GM12878 (cell line): Measurements from ENCODE around the gene CPA4. TPM values are rescaled to one million over a fixed set of nuclear protein-coding genes. Genes with fewer than 3 reads are reported as not detected.

Source experiments
- ATAC-seq: fragments of 200-7000 bp; cut with Tn5 transposase; 3 replicates; pipeline ENCODE4 v1.9.1; 2020; ENCODE audit warnings: mild to moderate bottlenecking, moderate library complexity
- BruUV-seq: library from RNA; stranded (reverse); fragments of 400-500 nt; replicated peaks from 2 replicates; lab custom pipeline; 2021; lab: Mats Ljungman, UMichigan
- CTCF ChIA-PET: fragments of 300-600 bp; sonication (Branson Sonifier 250); formaldehyde crosslinking; extraction: SDS; loops from one replicate; lab custom pipeline; 2021; ENCODE audit warnings: inconsistent platforms; lab: Yijun Ruan, JAX
- POLR2A ChIA-PET: fragments of 350-600 bp; formaldehyde crosslinking; extraction: SDS; loops from one replicate; lab custom pipeline; 2021; ENCODE audit warnings: inconsistent platforms; lab: Charles Lee
- RAD21 ChIA-PET: fragments of 300-600 bp; sonication (Branson Sonifier 250); formaldehyde crosslinking; loops from one replicate; lab custom pipeline; 2023; ENCODE audit warnings: antibody characterized with exemption; ENCODE audit not compliant: unreplicated experiment; lab: Charles Lee
- SMC1A ChIA-PET: fragments of 300-600 bp; sonication (Branson Sonifier 250); formaldehyde crosslinking; loops from one replicate; lab custom pipeline; 2023; ENCODE audit not compliant: unreplicated experiment, uncharacterized antibody; lab: Charles Lee
- DNase-seq: peaks from one replicate; pipeline ENCODE4 v3.0.0-alpha.2; 2011; ENCODE audit warnings: low read depth, low spot score
- FAIRE-seq: peaks from 3 replicates; lab custom pipeline; 2011; peaks lifted over from hg19 to GRCh38; lab: Jason Lieb, UNC
- H2AFZ ChIP-seq: 2 replicates; pipeline ENCODE4 v1.6.0; 2011; ENCODE audit warnings: low read depth, low read length, control low read depth; ENCODE audit not compliant: control insufficient read depth
- H3K27ac ChIP-seq: 2 replicates; pipeline ENCODE4 v1.5.1; 2011; ENCODE audit warnings: control low read depth; ENCODE audit not compliant: control insufficient read depth, insufficient read depth
- H3K27me3 ChIP-seq, 2 experiments: replicated peaks in 1 of 2; 2 replicates each; pipeline versions ENCODE4 v1.6.0 to v1.6.1; 2011; ENCODE audit warnings: low read length in 1 of 2; ENCODE audit not compliant: control insufficient read depth in 2 of 2, insufficient read depth in 2 of 2
- H3K36me3 ChIP-seq, 2 experiments: 2 replicates each; pipeline ENCODE4 v1.5.1; 2011; ENCODE audit warnings: low read length in 1 of 2; ENCODE audit not compliant: control insufficient read depth in 2 of 2, insufficient read depth in 2 of 2
- H3K4me1 ChIP-seq: 2 replicates; pipeline ENCODE4 v1.6.1; 2011; ENCODE audit warnings: mild to moderate bottlenecking, low read length, moderate library complexity, mixed read lengths; ENCODE audit not compliant: control insufficient read depth, insufficient read depth
- H3K4me2 ChIP-seq: 2 replicates; pipeline ENCODE4 v1.6.0; 2011; ENCODE audit warnings: control low read depth; ENCODE audit not compliant: control insufficient read depth, insufficient read depth
- H3K4me3 ChIP-seq: fragments of 200-600 bp; sonication (generic); 2 replicates; pipeline ENCODE4 v1.5.1; 2016
- H3K79me2 ChIP-seq: 2 replicates; pipeline ENCODE4 v1.6.0; 2011; ENCODE audit warnings: low read length; ENCODE audit not compliant: control insufficient read depth, insufficient read depth
- H3K9ac ChIP-seq: 2 replicates; pipeline ENCODE4 v1.8.0; 2011; ENCODE audit warnings: low read length, control low read depth, mixed read lengths; ENCODE audit not compliant: control insufficient read depth, insufficient read depth
- H3K9me3 ChIP-seq: replicated peaks from 3 replicates; pipeline ENCODE4 v1.5.1; 2011; ENCODE audit warnings: mild to moderate bottlenecking, low read length; ENCODE audit not compliant: control insufficient read depth, insufficient read depth
- H4K20me1 ChIP-seq: 2 replicates; pipeline ENCODE4 v1.6.0; 2011; ENCODE audit not compliant: control insufficient read depth, insufficient read depth
- BHLHE40 ChIP-seq, 2 experiments: fragments of 450-650 bp in 1 of 2; IDR thresholded peaks; 2 replicates each; pipeline ENCODE4 v1.6.1; 2011 to 2017; ENCODE audit warnings: low read depth in 2 of 2, borderline replicate concordance in 1 of 2, improper control_type of control experiment in 1 of 2, low read length in 1 of 2, mild to moderate bottlenecking in 1 of 2
- FOXK2 ChIP-seq: fragments of 450-650 bp; IDR thresholded peaks from 2 replicates; pipeline ENCODE4 v1.6.1; 2017; ENCODE audit warnings: mild to moderate bottlenecking, moderate library complexity
- PAX8 ChIP-seq: fragments of 450-650 bp; IDR thresholded peaks from 2 replicates; pipeline ENCODE4 v1.6.1; 2017; ENCODE audit warnings: mild to moderate bottlenecking, moderate library complexity
- PKNOX1 ChIP-seq: fragments of 450-650 bp; IDR thresholded peaks from 2 replicates; pipeline ENCODE4 v1.6.1; 2016; ENCODE audit warnings: mild to moderate bottlenecking
- PRDM15 ChIP-seq: fragments of 450-650 bp; formaldehyde crosslinking; IDR thresholded peaks from 2 replicates; pipeline ENCODE4 v1.4.0; 2020; ENCODE audit warnings: mild to moderate bottlenecking, moderate library complexity
- SREBF1 ChIP-seq: IDR thresholded peaks from 2 replicates; pipeline ENCODE4 v1.6.1; 2012; ENCODE audit warnings: mild to moderate bottlenecking, low read length
- SREBF2 ChIP-seq: IDR thresholded peaks from 2 replicates; pipeline ENCODE4 v1.6.1; 2012; ENCODE audit warnings: mild to moderate bottlenecking, low read length
- STAT1 ChIP-seq: fragments of 450-650 bp; conservative IDR thresholded peaks from 2 replicates; pipeline ENCODE4 v1.6.1; 2014; ENCODE audit warnings: antibody characterized with exemption, mild to moderate bottlenecking
- WGBS: methylation state at CpG from one replicate; pipeline ENCODE4 v1.1.6; 2016; ENCODE audit warnings: low lambda C conversion rate; ENCODE audit not compliant: insufficient replicate concordance, insufficient coverage; ENCODE audit errors: missing lambda C conversion rate; 5-methylcytosine and 5-hydroxymethylcytosine counted together
- in situ Hi-C: fragments of 300-500 bp; cut with MboI; formaldehyde crosslinking; loops from 9 replicates; pipeline ENCODE4 v1.14.3; 2018; ENCODE audit warnings: mixed read lengths
- intact Hi-C: fragments of 100-400 bp; cut with micrococcal nuclease; formaldehyde crosslinking; loops from one replicate; pipeline ENCODE4 v1.14.2; 2022; ENCODE audit not compliant: unreplicated experiment
- polyA plus RNA-seq, 11 experiments: library from polyadenylated mRNA; depleted of rRNA in 4 of 11; unstranded in 6 of 11; stranded (reverse) in 5 of 11; fragments of >200 nt; fragmentation: Nextera tagmentation in 4 of 11; fragmentation: Illumina TruSeq in 1 of 11; extraction: Ambion mirVana in 4 of 11; extraction: Trizol in 1 of 11; gene quantifications; 1 replicate in 1 of 11; 2 replicates in 10 of 11; pipeline versions ENCODE4 v1.2.1 to v1.2.3, GENCODE V29; 2011 to 2016; ENCODE audit warnings: inconsistent platforms in 2 of 11, missing spikeins in 2 of 11, low read depth in 1 of 11
- total RNA-seq, 4 experiments: library from RNA; depleted of rRNA in 3 of 4; stranded (reverse); fragments of >200 nt in 3 of 4; fragmentation: Illumina TruSeq in 1 of 4; extraction: Trizol in 1 of 4; gene quantifications; 2 replicates each; pipeline versions ENCODE4 v1.2.1 to v1.2.3, GENCODE V29; 2013 to 2021

Gene CPA4
- total and polyA plus RNA-seq, 10 of the 15 experiments (the other 5 are each of a cell fraction or from before 2014, with no cell fraction given): 0.05 to 0.35 (median 0.18) TPM; not detected in 1

GRCh38 chr7:130294314-130294713 is 1.4 kb downstream of the CPA4 start:
- BruUV-seq: no TSS peak
- no peak overlapping the region for H3K27ac ChIP-seq
- TF ChIP-seq FOXK2 (no peak), STAT1 (no peak), SREBF1 (no peak), BHLHE40 (IDR thresholded peaks at IDR 0.05; ENCODE audit: borderline replicate concordance in 1 of 2, low read depth in 2 of 2, low read length in 1 of 2) (no peak), PAX8 (no peak)
- TF ChIP-seq, all 136 proteins: peak for 0
- Histone ChIP-seq H2AFZ (no peak overlapping the region), H3K9me3 (no peaks in the 10 kb centered on the region; the same call in 2 of the 3 replicates), H3K4me2 (no peak overlapping the region), H3K27me3 (no peaks in the 10 kb centered on the region), H3K36me3 (no peaks in the 10 kb centered on the region), H4K20me1 (no peaks in the 10 kb centered on the region), H3K4me1 (no peaks in the 10 kb centered on the region), H3K9ac (no peak overlapping the region), H3K79me2 (no peaks in the 10 kb centered on the region), H3K4me3 (no peak overlapping the region)
- ChIA-PET SMC1A (interaction anchor here (1.0 to 1.7 kb wide), 5 partner anchors 13 to 51 kb away, joined by 3 to 4 read pairs (median 4); no protein-coding TSS in a partner anchor), RAD21 (interaction anchor here (1.5 kb wide), 2 partner anchors 8 to 15 kb away, joined by 3 to 5 read pairs; no protein-coding TSS in a partner anchor), CTCF (interaction anchor here (1.0 to 1.6 kb wide), 2 partner anchors 51 to 60 kb away, joined by 3 to 4 read pairs; no protein-coding TSS in a partner anchor), POLR2A (no interaction called here)
- FAIRE-seq (no peak), ATAC-seq (no peak), DNase-seq (no peak)
- 87% methylated on average over 5 of the region's 5 CpGs for WGBS
- intact Hi-C loops: no loop called here
- in situ Hi-C loops: no loop called here

- 85% methylated on average over 12 of the region's 13 CpGs for WGBS
- Histone ChIP-seq H3K36me3 (no peaks in the 10 kb centered on the region), H3K9me3 (no peaks in the 10 kb centered on the region; the same call in 2 of the 3 replicates), H3K4me2 (no peak overlapping the region), H3K4me3 (no peak overlapping the region), H3K9ac (no peak overlapping the region), H4K20me1 (no peaks in the 10 kb centered on the region), H3K4me1 (no peaks in the 10 kb centered on the region), H3K27ac (no peak overlapping the region), H3K27me3 (no peaks in the 10 kb centered on the region), H2AFZ (no peak overlapping the region), H3K79me2 (no peaks in the 10 kb centered on the region)
- ChIA-PET SMC1A (no interaction called here), POLR2A (no interaction called here), CTCF (interaction anchor here (0.5 kb wide), 1 partner anchor 8 kb away, joined by 3 read pairs; no protein-coding TSS in a partner anchor), RAD21 (no interaction called here)
- FAIRE-seq: no peak
- BruUV-seq: no TSS peak
- in situ Hi-C loops (no loop called here), intact Hi-C loops (no loop called here)
- no peak for DNase-seq
- ATAC-seq: no peak
- no peak for TF ChIP-seq PRDM15 (CRISPR knock-in tag)
- TF ChIP-seq PKNOX1: no peak
- TF ChIP-seq SREBF2: no peak
These were observed 3.4 kb downstream of the CPA4 start for GRCh38 chr7:130296221-130296951.
